Calu3 (cell line): Measurements from ENCODE around the gene RALBP1. TPM values are rescaled to one million over a fixed set of nuclear protein-coding genes. Genes with fewer than 3 reads are reported as not detected.
"Not testable (repeated sequence)": the region's sequence is repeated elsewhere in the genome, so short reads cannot be mapped to it uniquely, and the experiment has no call there.

Source experiments
- BruUV-seq: library from RNA; stranded (reverse); fragments of 400-500 nt; replicated peaks from 2 replicates; lab custom pipeline; 2021; lab: Mats Ljungman, UMichigan
- CTCF ChIA-PET: fragments of 300-600 bp; sonication (Branson Sonifier 250); formaldehyde crosslinking; loops from one replicate; lab custom pipeline; 2022; ENCODE audit warnings: antibody characterized with exemption; lab: Charles Lee
- DNase-seq: peaks from one replicate; pipeline ENCODE4 v3.0.0; 2022
- H3K27ac Mint-ChIP-seq: one replicate; pipeline ENCODE4 v1.8.0; 2022; ENCODE audit warnings: mixed read lengths; ENCODE audit not compliant: unreplicated experiment
- H3K27me3 Mint-ChIP-seq: one replicate; pipeline ENCODE4 v1.8.0; 2022; ENCODE audit warnings: mixed read lengths; ENCODE audit not compliant: unreplicated experiment
- H3K36me3 Mint-ChIP-seq: one replicate; pipeline ENCODE4 v1.8.0; 2022; ENCODE audit warnings: mild to moderate bottlenecking, moderate library complexity, mixed read lengths; ENCODE audit not compliant: insufficient read depth, unreplicated experiment
- H3K4me1 Mint-ChIP-seq: one replicate; pipeline ENCODE4 v1.8.0; 2022; ENCODE audit warnings: mild to moderate bottlenecking, low read depth, mixed read lengths; ENCODE audit not compliant: unreplicated experiment
- H3K4me3 Mint-ChIP-seq: one replicate; pipeline ENCODE4 v1.8.0; 2022; ENCODE audit warnings: mild to moderate bottlenecking, low read depth, moderate library complexity, mixed read lengths; ENCODE audit not compliant: unreplicated experiment
- H3K9me3 Mint-ChIP-seq: one replicate; pipeline ENCODE4 v1.8.0; 2022; ENCODE audit warnings: low read depth, mixed read lengths; ENCODE audit not compliant: unreplicated experiment
- intact Hi-C: fragments of 100-400 bp; cut with micrococcal nuclease; formaldehyde crosslinking; loops from one replicate; pipeline ENCODE4 v1.10.0; 2022; ENCODE audit not compliant: unreplicated experiment
- total RNA-seq: library from RNA; stranded (reverse); gene quantifications from 2 replicates; pipeline ENCODE4 v1.2.3, GENCODE V29; 2022
- TF ChIP-seq, protein P1 (sequence below): fragments of 200-600 bp; IDR thresholded peaks from one replicate; pipeline ENCODE4 v1.8.0; 2022; ENCODE audit warnings: antibody characterized with exemption; ENCODE audit not compliant: unreplicated experiment

The RALBP1 gene
- total RNA-seq, 1 experiment from 2014 or later: 65.8 TPM

GRCh38 chr18:9447334-9447733 is 28.0 kb upstream of the RALBP1 start:
- TF ChIP-seq, protein P1, sequence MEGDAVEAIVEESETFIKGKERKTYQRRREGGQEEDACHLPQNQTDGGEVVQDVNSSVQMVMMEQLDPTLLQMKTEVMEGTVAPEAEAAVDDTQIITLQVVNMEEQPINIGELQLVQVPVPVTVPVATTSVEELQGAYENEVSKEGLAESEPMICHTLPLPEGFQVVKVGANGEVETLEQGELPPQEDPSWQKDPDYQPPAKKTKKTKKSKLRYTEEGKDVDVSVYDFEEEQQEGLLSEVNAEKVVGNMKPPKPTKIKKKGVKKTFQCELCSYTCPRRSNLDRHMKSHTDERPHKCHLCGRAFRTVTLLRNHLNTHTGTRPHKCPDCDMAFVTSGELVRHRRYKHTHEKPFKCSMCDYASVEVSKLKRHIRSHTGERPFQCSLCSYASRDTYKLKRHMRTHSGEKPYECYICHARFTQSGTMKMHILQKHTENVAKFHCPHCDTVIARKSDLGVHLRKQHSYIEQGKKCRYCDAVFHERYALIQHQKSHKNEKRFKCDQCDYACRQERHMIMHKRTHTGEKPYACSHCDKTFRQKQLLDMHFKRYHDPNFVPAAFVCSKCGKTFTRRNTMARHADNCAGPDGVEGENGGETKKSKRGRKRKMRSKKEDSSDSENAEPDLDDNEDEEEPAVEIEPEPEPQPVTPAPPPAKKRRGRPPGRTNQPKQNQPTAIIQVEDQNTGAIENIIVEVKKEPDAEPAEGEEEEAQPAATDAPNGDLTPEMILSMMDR: no peak
- H3K27me3 Mint-ChIP-seq: no peaks in the 10 kb centered on the region
- H3K36me3 Mint-ChIP-seq: no peaks in the 10 kb centered on the region
- H3K4me1 Mint-ChIP-seq: no peaks in the 10 kb centered on the region
- peaks cover 4% of the 10 kb centered on the region for H3K9me3 Mint-ChIP-seq
- no peak overlapping the region for H3K27ac Mint-ChIP-seq
- intact Hi-C loops: no loop called here
- CTCF ChIA-PET: interaction anchor here (0.6 kb wide), 1 partner anchor 49 kb away, joined by 3 read pairs; no protein-coding TSS in a partner anchor
- no TSS peak for BruUV-seq
- DNase-seq: no peak
- H3K4me3 Mint-ChIP-seq: no peak overlapping the region

DNA sequence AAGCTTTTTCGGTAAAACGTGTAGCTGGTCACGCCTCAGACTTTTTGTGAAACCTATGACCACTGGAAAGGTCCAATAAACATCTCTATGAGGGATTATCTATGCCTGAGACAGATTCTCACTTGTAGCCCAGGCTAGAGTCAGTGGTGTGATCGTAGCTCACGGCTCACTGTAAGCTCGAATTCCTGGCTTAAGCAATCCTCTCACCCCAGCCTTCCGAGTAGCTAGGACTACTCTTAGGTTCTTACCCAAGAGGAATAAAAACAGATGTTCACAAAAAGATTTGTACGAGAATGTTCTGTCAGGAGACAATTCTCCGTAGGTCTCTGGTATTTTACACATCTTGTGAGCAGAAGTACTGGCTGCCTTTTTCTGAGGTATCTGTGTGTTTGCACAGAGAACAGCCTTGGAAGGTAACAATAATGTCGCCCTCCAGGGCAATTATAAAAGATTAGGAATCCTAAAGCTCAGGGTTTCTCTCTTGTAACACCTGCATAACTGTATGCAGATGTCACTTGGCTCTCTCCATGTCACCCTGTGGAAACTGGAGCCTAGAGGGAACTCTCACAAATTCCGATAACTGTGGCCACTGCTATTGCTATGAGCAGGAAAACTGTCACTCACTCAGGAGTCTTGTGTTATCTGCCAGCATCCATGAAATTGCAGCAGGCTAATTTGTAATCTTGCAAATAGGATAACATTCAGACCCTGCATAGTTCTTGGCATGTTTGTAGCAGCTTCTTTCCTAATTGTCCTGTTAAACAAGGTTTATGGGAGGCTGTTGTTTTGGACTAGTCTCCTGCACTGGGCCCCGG is 25.5 kb upstream of the RALBP1 start:
- H3K4me1 Mint-ChIP-seq: no peaks in the 10 kb centered on the region
- H3K27me3 Mint-ChIP-seq: no peaks in the 10 kb centered on the region
- peaks cover 4% of the 10 kb centered on the region for H3K9me3 Mint-ChIP-seq
- no peak overlapping the region for H3K27ac Mint-ChIP-seq
- H3K36me3 Mint-ChIP-seq: no peaks in the 10 kb centered on the region
- TF ChIP-seq, protein P1: no peak
- no peak overlapping the region for H3K4me3 Mint-ChIP-seq
- no peak for DNase-seq
- intact Hi-C loops: no loop called here
- BruUV-seq: no TSS peak
- CTCF ChIA-PET: interaction anchor here (1.0 to 1.3 kb wide), 2 partner anchors 14 to 19 kb away, joined by 3 to 4 read pairs; no protein-coding TSS in a partner anchor

DNA sequence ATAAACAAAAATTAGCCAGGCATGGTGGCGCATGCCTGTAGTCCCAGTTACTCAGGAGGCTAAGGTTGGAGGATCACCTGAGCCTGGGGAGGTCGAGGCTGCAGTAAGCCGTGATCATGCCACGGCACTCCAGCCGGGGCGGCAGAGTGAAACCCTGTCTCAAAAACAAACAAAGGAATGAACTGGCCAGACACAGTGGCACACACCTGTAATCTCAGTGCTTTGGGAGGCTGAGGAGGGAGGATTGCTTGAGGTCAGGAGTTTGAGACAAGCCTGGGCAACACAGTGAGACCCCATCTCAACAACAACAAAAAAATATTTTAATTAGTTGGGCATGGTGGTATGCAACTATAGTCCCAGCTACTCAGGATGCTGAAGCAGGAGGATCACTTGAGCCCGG is 24.4 kb upstream of the RALBP1 start:
- BruUV-seq, H3K9me3 Mint-ChIP-seq, intact Hi-C loops, H3K27me3 Mint-ChIP-seq, H3K27ac Mint-ChIP-seq, DNase-seq, H3K4me1 Mint-ChIP-seq, H3K4me3 Mint-ChIP-seq, H3K36me3 Mint-ChIP-seq: not testable (repeated sequence)
- CTCF ChIA-PET: interaction anchor here (1.3 kb wide), 1 partner anchor 13 kb away, joined by 4 read pairs; no protein-coding TSS in a partner anchor

GRCh38 chr18:9453283-9453682 is 22.0 kb upstream of the RALBP1 start:
- no TSS peak for BruUV-seq
- Mint-ChIP-seq H3K27ac (no peak overlapping the region), H3K9me3 (peaks cover 8% of the 10 kb centered on the region), H3K4me1 (no peaks in the 10 kb centered on the region), H3K4me3 (no peak overlapping the region), H3K36me3 (no peaks in the 10 kb centered on the region), H3K27me3 (no peaks in the 10 kb centered on the region)
- intact Hi-C loops: no loop called here
- CTCF ChIA-PET: interaction anchor here (0.7 kb wide), 1 partner anchor 1386 kb away, joined by 3 read pairs; no protein-coding TSS in a partner anchor
- TF ChIP-seq, protein P1: no peak
- DNase-seq: no peak
